ENCODE data around the gene PXT1. TPM values are rescaled to one million over a fixed set of nuclear protein-coding genes. Genes with fewer than 3 reads are reported as not detected.
"Not testable (repeated sequence)": the region's sequence is repeated elsewhere in the genome, so short reads cannot be mapped to it uniquely, and the experiment has no call there.

Gene PXT1
- total RNA-seq, 2 experiments from 2014 or later: 0.25 TPM; not detected in 1

GRCh38 chr6:36487698-36488097 lies 45.0 kb upstream of the PXT1 start:
- H3K9me3 ChIP-seq (ENCODE audit: low read length): no peaks in the 10 kb centered on the region
- H3K4me1 ChIP-seq (ENCODE audit: insufficient read depth, low read length, poor library complexity, severe bottlenecking): no peaks in the 10 kb centered on the region
- DNase-seq (ENCODE audit: low spot score): no peak
- no peak overlapping the region for H3K27ac ChIP-seq (ENCODE audit: low read depth, low read length, poor library complexity, severe bottlenecking)
- TF ChIP-seq CTCF (conservative IDR thresholded peaks at IDR 0.05; ENCODE audit: low read length) (no peak), EZH2phosphoT487 (IDR thresholded peaks at IDR 0.05; ENCODE audit: borderline replicate concordance, low read depth, low read length) (no peak)
- intact Hi-C loops (cut with micrococcal nuclease; ENCODE audit: unreplicated experiment): no loop called here
- no peaks in the 10 kb centered on the region for H3K9me2 ChIP-seq (ENCODE audit: insufficient read depth, low read length)
- no peak overlapping the region for H3K4me3 ChIP-seq (ENCODE audit: low read depth, low read length, poor library complexity, severe bottlenecking)
- no peaks in the 10 kb centered on the region for H4K20me1 ChIP-seq (ENCODE audit: insufficient read depth, low read length)
- POLR2A ChIA-PET: interaction anchor here (0.9 to 1.7 kb wide), 5 partner anchors 9 to 65 kb away, joined by 3 read pairs; no protein-coding TSS in a partner anchor
- H3K36me3 ChIP-seq (ENCODE audit: insufficient read depth, low read length): peaks cover 86% of the 10 kb centered on the region
- CTCF ChIA-PET (ENCODE audit: unreplicated experiment): no interaction called here
- no peaks in the 10 kb centered on the region for H3K79me2 ChIP-seq (ENCODE audit: insufficient read depth, low read depth, low read length)
- no TSS peak for BruUV-seq (replicated peaks)
- H3K4me2 ChIP-seq (ENCODE audit: low read length): no peak overlapping the region
- H2AFZ ChIP-seq (ENCODE audit: low read length): no peak overlapping the region

DNA sequence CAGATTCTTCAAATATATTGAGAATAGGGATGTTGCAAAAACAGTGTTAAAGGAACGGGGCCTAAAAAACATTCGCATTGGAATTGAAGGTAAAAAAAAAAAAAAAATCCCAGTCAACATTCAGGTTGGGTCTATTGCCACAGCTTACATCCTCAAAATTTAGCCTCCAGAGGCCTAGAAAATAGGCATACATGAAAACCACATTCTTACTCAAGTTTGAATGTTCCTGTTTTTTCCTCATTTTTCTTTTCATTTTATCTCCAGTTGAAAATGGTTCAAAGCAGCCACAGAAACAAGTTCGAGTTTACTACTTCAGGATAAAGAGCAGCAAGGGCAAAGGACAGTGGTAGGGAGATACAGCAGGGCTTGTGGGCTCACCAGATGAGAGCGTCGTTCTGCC lies 42.1 kb upstream of the PXT1 start:
- no peaks in the 10 kb centered on the region for H3K79me2 ChIP-seq (ENCODE audit: insufficient read depth, low read depth, low read length)
- TF ChIP-seq EZH2phosphoT487 (IDR thresholded peaks at IDR 0.05; ENCODE audit: borderline replicate concordance, low read depth, low read length) (no peak), CTCF (conservative IDR thresholded peaks at IDR 0.05; ENCODE audit: low read length) (no peak)
- no TSS peak for BruUV-seq (replicated peaks)
- DNase-seq (ENCODE audit: low spot score): no peak
- ChIA-PET POLR2A (interaction anchor here (0.6 kb wide), 1 partner anchor 37 kb away, joined by 3 read pairs; no protein-coding TSS in a partner anchor), CTCF (ENCODE audit: unreplicated experiment) (no interaction called here)
- H3K27ac ChIP-seq (ENCODE audit: low read depth, low read length, poor library complexity, severe bottlenecking): no peak overlapping the region
- no peak overlapping the region for H3K4me3 ChIP-seq (ENCODE audit: low read depth, low read length, poor library complexity, severe bottlenecking)
- no peak overlapping the region for H3K4me2 ChIP-seq (ENCODE audit: low read length)
- no peaks in the 10 kb centered on the region for H3K9me2 ChIP-seq (ENCODE audit: insufficient read depth, low read length)
- no peaks in the 10 kb centered on the region for H3K9me3 ChIP-seq (ENCODE audit: low read length)
- no peak overlapping the region for H2AFZ ChIP-seq (ENCODE audit: low read length)
- no peaks in the 10 kb centered on the region for H4K20me1 ChIP-seq (ENCODE audit: insufficient read depth, low read length)
- no peaks in the 10 kb centered on the region for H3K4me1 ChIP-seq (ENCODE audit: insufficient read depth, low read length, poor library complexity, severe bottlenecking)
- intact Hi-C loops (cut with micrococcal nuclease; ENCODE audit: unreplicated experiment): no loop called here
- H3K36me3 ChIP-seq (ENCODE audit: insufficient read depth, low read length): peaks cover 95% of the 10 kb centered on the region

DNA sequence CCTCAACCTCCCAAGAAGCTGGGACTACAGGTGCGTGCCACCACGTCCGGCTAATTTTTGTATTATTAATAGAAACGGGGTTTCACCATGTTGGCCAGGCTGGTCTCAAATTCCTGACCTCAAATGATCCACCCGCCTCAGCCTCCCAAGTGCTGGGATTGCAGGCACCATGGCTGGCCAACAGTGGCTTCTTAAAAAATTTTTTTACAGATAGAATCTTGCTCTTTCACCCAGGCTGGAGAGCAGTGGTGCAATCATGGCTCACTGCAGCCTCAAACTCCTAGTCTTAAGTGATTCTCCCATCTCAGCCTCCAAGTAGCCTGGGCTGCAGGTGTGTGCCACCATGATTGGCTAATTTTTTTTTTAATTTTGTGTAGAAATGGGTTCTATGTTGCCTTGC lies 40.7 kb upstream of the PXT1 start:
- H3K79me2 ChIP-seq (ENCODE audit: insufficient read depth, low read depth, low read length); H3K4me3 ChIP-seq (ENCODE audit: low read depth, low read length, poor library complexity, severe bottlenecking); H3K4me2 ChIP-seq (ENCODE audit: low read length); H3K4me1 ChIP-seq (ENCODE audit: insufficient read depth, low read length, poor library complexity, severe bottlenecking); H4K20me1 ChIP-seq (ENCODE audit: insufficient read depth, low read length); H2AFZ ChIP-seq (ENCODE audit: low read length); CTCF ChIA-PET (ENCODE audit: unreplicated experiment); H3K9me3 ChIP-seq (ENCODE audit: low read length); BruUV-seq (replicated peaks); intact Hi-C loops (cut with micrococcal nuclease; ENCODE audit: unreplicated experiment); H3K27ac ChIP-seq (ENCODE audit: low read depth, low read length, poor library complexity, severe bottlenecking); POLR2A ChIA-PET; H3K9me2 ChIP-seq (ENCODE audit: insufficient read depth, low read length); DNase-seq (ENCODE audit: low spot score): not testable (repeated sequence)
- H3K36me3 ChIP-seq (ENCODE audit: insufficient read depth, low read length): peaks cover 95% of the 10 kb centered on the region

Data from OCI-LY7 (cell line).